Activated T-helper 1 cell treated with Interleukin-2 at 50 U/mL for 16 hours (primary cell): ENCODE measurements around the gene ANO2.

Experiments used
- DNase-seq: peaks from one replicate; pipeline ENCODE4 v3.0.0-alpha.2; 2020; ENCODE audit warnings: low read depth

The ANO2 gene

GRCh38 chr12:5778821-5779220 is 166.2 kb downstream of the ANO2 start:
- no peak for DNase-seq

GRCh38 chr12:5777451-5777850 is 167.6 kb downstream of the ANO2 start:
- DNase-seq, result no peak

GRCh38 chr12:5776091-5776490 is 169.0 kb downstream of the ANO2 start:
- no peak for DNase-seq

GRCh38 chr12:5773550-5773949 is 171.5 kb downstream of the ANO2 start:
- DNase-seq, result no peak

- no peak for DNase-seq
These were observed 173.3 kb downstream of the ANO2 start for GRCh38 chr12:5771756-5772155.

DNA sequence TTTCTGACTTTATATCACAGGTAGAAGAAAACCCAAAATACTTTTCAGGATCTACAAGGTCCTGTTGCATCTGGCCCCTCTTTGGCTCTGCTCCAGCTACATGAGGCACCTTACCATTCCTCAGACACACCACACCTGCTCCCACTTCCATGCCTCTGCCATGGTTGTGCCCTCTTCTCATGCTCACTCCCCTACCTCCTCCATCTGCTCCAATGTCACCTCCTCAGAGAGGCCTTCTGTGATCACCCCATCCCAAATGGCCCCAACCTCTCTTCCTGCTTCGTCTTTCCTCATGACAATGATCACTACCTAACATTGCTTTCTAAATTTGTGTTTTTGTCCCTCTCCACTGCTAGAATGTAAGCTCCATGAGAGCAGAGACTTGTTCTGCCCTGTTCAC is 174.3 kb downstream of the ANO2 start:
- DNase-seq, result no peak

DNA sequence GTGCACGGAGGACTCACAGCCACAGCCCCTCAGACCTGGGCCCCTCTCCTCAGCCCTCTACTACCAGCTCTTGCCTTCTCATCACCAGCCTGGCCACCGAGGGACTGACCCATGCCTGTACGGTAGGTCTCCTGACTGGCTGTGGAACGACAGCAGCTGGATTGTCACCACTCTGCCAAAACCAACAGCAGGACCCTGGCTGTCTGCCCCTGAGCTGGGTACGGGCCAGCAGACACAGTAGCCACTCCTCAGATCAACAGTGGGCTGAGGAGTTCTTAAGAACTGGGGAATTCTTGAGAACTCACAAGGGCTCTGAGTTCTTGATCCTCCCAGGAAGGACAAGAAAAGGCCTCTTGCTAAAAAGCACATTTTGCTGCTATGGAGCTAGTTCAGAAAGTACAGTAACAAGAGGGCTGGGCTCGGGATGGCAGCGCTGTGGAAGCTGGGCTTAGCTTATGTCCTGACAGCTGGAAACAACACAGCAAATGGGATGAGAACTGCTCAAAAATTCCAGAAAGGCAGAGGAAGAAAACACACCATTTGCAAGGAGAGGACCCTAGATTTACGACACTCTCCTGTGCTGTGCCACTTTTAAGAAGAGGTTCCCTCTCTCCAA is 176.4 kb downstream of the ANO2 start:
- no peak for DNase-seq

GRCh38 chr12:5768171-5768570 is 176.9 kb downstream of the ANO2 start:
- no peak for DNase-seq

DNA sequence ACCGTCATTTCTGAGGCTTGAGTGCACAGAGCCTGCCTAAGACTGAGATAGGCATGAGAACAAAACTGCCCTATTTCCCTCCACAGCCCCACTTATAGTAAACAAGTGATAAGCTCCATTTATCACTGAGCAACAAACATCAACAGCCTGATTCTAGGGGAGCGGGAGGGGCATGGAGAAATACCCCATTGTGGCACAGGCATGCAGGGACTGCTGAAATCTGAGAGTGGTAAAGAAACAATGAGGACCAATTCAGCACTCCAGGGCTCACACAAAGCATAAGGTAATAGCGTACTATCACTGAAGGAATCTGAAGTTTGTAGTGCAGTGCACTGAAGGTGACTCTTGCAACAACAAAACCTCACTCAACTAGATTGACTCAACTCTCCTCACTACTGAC is 186.7 kb downstream of the ANO2 start:
- no peak for DNase-seq

DNA sequence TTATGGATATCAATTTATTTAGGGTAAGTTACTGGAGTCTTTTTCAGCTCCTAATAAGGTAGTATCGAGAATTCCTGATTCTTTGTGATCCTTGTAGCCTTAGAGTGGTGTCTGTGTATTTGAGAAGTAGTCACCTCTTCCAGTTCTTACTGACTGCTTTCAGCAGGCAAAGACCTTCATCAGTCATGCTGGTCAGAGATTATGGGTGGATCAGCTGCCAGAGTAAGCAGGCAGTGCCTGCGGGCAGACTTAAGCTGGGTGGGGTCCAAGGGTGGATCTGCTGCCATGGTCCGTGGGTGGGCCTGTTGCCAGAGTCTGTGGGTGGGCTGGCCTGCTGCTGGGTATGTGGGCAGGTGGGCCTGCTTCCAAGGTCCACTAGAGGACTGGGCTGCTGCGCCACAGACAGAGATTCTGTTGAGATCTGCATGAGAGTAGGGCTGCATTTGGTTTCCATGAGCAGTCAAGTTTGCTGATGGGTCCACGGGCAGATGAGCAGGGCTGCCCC is 188.7 kb downstream of the ANO2 start:
- no peak for DNase-seq

GRCh38 chr12:5748027-5748426 is 197.0 kb downstream of the ANO2 start:
- no peak for DNase-seq

DNA sequence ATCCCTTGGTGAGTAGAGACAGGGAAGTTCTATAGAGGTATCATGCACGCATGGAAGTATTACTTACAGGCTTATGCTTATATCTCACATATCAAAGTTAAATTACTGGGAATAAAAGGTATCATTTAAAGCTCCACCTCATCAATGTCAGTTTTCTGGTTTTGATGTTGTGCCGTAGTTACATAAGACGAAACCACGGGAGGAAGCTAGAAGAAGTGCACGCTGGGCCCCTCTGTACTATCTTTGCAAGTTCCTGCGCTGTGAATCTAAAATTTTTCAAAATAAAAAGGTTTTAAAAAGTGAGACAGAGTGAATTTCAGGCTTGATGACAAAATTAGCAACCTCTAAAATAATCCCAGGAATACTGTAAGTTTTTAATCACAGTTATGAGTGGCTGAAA is 198.1 kb downstream of the ANO2 start:
- DNase-seq, result no peak

DNA sequence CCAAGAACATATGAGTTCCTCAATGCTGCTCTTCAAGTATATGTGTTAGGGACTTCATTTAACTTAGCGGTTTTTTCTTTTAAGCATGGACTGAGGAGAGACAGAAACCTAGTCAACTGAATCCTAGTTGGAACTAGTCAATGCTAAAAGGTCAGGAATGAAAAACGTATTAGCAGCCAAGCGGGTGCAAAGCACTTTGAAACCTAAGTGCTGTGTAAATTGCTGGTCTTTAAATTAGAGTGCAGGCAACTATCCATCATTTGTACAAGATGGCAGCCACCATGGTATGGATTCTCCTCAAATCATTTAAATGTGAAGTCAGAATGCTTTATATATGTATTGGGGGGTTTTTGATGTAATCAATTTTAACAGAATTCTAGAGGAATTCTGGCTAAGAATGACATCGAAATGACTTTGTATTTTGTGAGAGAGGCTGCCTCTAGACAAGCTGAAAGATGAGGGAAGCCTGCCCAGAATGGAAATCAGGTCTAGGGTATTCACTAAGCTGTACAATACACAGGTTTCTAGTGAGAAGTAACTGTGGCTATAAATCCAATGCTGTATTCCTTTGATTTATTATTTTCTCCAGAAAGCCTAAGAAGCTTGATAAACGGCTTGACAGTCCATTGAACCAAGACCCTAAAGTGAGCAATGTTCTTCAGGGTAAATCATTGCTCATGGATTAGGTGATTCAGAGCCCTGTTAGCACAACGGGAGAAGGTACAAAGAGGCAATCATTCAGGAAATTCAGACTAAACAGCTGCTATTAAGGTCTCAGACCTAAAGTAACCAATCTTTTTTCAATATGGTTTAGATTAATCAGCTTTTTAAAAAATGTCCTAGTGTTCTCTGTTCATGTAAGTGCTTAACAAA is 198.8 kb downstream of the ANO2 start:
- DNase-seq, result no peak

DNA sequence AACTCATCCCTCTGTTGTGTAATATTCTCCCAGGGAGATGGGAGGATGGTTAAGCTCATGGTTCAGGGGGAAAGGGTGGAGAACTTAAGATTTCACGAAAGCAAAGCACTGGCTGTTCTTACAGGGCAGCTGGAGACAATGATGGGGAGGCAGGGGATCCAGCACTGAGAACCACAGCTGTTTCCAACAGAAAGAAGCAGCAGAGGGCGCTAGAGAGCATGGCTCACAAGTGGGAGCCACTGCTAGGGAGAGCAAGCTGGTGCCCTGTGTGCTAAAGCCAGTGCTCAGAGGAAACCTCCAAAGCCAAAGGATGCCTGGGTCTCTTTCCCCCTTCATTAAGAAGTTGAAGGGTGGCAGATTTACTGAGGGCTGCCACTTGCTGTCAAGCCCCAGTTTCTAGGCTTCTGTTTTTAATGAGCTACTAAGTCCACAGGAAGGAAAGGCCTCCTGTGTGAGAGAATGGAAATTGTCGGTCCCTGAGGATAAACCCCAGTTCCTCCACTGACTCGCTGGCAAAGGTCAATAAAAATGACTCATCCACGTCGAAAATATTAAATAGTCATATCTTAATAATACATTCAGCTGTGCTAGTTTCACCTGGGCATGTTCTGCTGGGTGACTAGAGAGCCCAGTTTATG is 199.7 kb downstream of the ANO2 start:
- DNase-seq, result no peak

DNA sequence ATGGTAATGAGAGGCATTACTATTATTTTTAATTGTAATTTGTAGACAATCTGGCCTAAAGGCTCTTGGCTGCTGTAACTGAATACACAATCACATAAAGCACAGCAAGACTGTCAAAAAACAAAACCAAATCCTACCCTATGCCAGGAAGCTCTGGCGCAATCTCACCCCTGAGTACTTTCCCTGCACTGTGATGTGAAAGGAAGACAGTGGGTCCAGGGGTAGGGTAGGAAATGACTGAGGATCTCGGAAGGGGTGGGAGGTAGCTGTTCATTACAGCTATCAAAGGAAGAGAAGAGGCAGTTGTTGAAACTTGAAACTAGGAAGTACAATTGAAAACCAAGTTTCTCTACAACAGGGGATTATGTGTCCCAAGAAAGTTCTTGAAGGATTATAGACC is 202.8 kb downstream of the ANO2 start:
- no peak for DNase-seq

DNA sequence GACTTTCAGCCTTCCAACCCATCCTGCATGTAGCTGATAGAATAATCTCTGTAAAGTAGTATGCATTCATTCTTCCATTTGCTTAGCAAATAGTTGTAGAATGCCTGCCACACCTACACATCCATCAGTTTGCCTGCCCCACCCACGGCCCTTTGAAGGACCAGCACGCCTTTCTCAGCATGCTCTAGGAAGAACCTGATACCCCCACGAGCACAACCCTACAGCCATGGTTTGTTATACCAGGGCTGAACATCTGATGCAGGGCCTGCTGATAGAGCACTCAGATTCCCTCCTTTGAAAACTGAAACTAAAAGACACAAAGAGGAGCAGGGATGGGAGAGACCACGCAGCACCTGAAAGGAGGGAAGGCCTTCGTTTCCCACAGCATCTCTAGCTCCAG is 205.1 kb downstream of the ANO2 start:
- no peak for DNase-seq

GRCh38 chr12:5737778-5738177 is 207.3 kb downstream of the ANO2 start:
- DNase-seq, result no peak

- no peak for DNase-seq
These were observed 208.5 kb downstream of the ANO2 start for GRCh38 chr12:5736527-5736926.

GRCh38 chr12:5736016-5736415 is 209.0 kb downstream of the ANO2 start:
- no peak for DNase-seq

GRCh38 chr12:5733916-5734315 is 211.1 kb downstream of the ANO2 start:
- no peak for DNase-seq

DNA sequence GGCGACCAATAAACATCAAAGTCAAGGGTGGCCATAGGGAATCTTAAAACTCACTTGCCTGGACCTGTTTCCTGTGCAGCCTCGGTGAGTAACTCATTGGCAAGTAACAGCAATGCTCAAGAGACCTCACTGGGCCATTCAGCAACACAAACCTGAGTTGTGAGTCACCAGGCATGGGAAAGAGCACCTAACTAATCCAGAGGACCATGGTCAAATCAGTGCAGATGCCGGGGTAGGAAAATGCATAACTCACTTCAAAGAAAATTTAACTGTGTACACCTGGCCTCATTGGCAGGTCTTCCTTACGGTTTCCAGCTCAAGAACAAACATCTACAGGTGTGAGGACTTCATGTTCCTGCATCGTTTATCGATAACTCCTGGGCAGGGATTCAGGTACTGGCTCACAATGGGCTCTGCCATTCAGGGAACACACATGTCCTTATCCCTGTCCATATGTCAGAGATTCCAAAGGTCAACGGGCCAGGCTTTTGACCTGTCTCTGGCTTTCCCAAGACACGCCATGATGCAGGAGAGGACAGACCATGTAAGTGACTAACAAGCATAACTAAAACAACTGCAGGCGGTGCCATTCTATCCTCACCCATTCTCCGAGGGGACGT is 211.8 kb downstream of the ANO2 start:
- DNase-seq, result no peak

DNA sequence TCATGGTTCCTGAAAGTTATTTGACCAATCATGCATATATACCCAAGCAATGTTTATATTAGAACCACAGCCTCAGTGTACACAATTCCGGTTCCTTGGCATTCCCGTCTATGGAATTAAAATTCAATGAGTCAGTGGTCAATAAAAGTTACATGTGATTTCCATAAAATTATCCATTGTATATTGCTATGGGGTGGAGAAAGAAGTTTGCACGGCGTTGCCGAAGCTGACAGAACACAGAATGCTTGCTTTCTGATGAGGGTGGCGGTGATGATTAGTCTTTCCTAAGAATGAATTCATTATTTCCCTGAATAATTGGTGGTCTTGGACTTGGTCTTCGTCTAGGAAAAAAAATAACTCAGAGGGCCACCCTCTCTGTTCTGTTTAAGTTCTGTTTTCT is 214.1 kb downstream of the ANO2 start:
- DNase-seq, result no peak
